Measurements from ENCODE around the gene ATG10. TPM values are rescaled to one million over a fixed set of nuclear protein-coding genes. Genes with fewer than 3 reads are reported as not detected.
"Not testable (repeated sequence)": the region's sequence is repeated elsewhere in the genome, so short reads cannot be mapped to it uniquely, and the experiment has no call there.

The ATG10 gene
- total and polyA plus RNA-seq, 4 donors, result 6.8 to 11.8 (median 9.3) TPM

GRCh38 chr5:82244854-82245635, 273.2 kb downstream of the ATG10 start:
- H3K4me1 ChIP-seq (ENCODE audit: control insufficient read depth, insufficient read depth, low read length), result no peaks in the 10 kb centered on the region
- peak in 2 of 6 donors; percentile 37 to 63 for DNase-seq (ENCODE audit: low read depth in 4 of 6, low spot score in 6 of 6)
- H3K36me3 ChIP-seq (ENCODE audit: control insufficient read depth, insufficient read depth, low read length), result no peaks in the 10 kb centered on the region
- H3K27ac ChIP-seq (ENCODE audit: low read depth, low read length), result no peak overlapping the region
- H3K4me3 ChIP-seq (ENCODE audit: low read depth, low read length), result no peak overlapping the region
- H3K9me3 ChIP-seq (ENCODE audit: control insufficient read depth, insufficient read depth, low read length), result no peaks in the 10 kb centered on the region
- H3K27me3 ChIP-seq (ENCODE audit: control insufficient read depth, insufficient read depth, low read length), result no peaks in the 10 kb centered on the region
- WGBS (ENCODE audit: insufficient coverage), result 80% methylated on average over 1 of the region's 6 CpGs

DNA sequence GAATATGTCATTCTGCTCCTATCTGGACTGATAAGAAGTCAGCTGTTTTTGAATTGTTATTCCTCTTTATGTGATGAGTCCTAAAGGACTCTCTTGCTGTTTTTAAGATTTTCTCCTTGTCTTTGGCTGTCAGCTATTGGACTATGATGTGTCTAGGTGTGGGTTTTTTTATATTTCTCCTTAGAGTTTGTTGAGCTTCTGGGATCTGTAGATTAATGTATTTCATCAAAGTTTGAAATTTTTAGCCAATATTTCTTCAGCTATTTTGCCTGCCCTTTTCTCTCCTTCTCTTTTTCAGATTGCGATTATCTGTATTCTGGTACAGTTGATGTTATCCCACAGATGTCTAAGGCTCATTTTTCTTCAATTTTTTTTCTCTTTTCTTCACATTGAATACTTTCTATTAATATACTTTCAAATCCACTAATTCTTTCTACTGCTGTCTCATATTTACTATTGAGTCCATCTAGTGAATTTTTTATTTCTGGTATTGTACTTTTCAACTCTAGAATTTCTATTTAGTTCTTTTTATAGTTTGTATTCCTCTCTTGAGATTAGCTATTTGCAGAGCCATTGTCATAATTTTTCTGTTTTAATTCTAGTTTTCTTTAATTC, 275.2 kb downstream of the ATG10 start:
- no peak overlapping the region for H3K27ac ChIP-seq (ENCODE audit: low read depth, low read length)
- WGBS (ENCODE audit: insufficient coverage), result no CpG with 5 or more reads among the region's 1 CpG
- no peaks in the 10 kb centered on the region for H3K27me3 ChIP-seq (ENCODE audit: control insufficient read depth, insufficient read depth, low read length)
- DNase-seq (ENCODE audit: low read depth in 4 of 6, low spot score in 6 of 6), result no peak
- no peaks in the 10 kb centered on the region for H3K36me3 ChIP-seq (ENCODE audit: control insufficient read depth, insufficient read depth, low read length)
- no peak overlapping the region for H3K4me3 ChIP-seq (ENCODE audit: low read depth, low read length)
- H3K9me3 ChIP-seq (ENCODE audit: control insufficient read depth, insufficient read depth, low read length), result no peaks in the 10 kb centered on the region
- no peaks in the 10 kb centered on the region for H3K4me1 ChIP-seq (ENCODE audit: control insufficient read depth, insufficient read depth, low read length)

- no peak for DNase-seq (ENCODE audit: low read depth in 4 of 6, low spot score in 6 of 6)
- no peaks in the 10 kb centered on the region for H3K36me3 ChIP-seq (ENCODE audit: control insufficient read depth, insufficient read depth, low read length)
- no peaks in the 10 kb centered on the region for H3K4me1 ChIP-seq (ENCODE audit: control insufficient read depth, insufficient read depth, low read length)
- H3K9me3 ChIP-seq (ENCODE audit: control insufficient read depth, insufficient read depth, low read length), result no peaks in the 10 kb centered on the region
- no peak overlapping the region for H3K27ac ChIP-seq (ENCODE audit: low read depth, low read length)
- H3K27me3 ChIP-seq (ENCODE audit: control insufficient read depth, insufficient read depth, low read length), result no peaks in the 10 kb centered on the region
- H3K4me3 ChIP-seq (ENCODE audit: low read depth, low read length), result no peak overlapping the region
These were observed 280.9 kb downstream of the ATG10 start for GRCh38 chr5:82252744-82253143.

GRCh38 chr5:82255844-82256243, 284.0 kb downstream of the ATG10 start:
- Histone ChIP-seq H3K9me3 (ENCODE audit: control insufficient read depth, insufficient read depth, low read length) (no peaks in the 10 kb centered on the region), H3K27me3 (ENCODE audit: control insufficient read depth, insufficient read depth, low read length) (no peaks in the 10 kb centered on the region), H3K4me3 (ENCODE audit: low read depth, low read length) (no peak overlapping the region), H3K27ac (ENCODE audit: low read depth, low read length) (no peak overlapping the region), H3K36me3 (ENCODE audit: control insufficient read depth, insufficient read depth, low read length) (no peaks in the 10 kb centered on the region), H3K4me1 (ENCODE audit: control insufficient read depth, insufficient read depth, low read length) (no peaks in the 10 kb centered on the region)
- no CpG with 5 or more reads among the region's 1 CpG for WGBS (ENCODE audit: insufficient coverage)
- DNase-seq (ENCODE audit: low read depth in 4 of 6, low spot score in 6 of 6), result no peak

DNA sequence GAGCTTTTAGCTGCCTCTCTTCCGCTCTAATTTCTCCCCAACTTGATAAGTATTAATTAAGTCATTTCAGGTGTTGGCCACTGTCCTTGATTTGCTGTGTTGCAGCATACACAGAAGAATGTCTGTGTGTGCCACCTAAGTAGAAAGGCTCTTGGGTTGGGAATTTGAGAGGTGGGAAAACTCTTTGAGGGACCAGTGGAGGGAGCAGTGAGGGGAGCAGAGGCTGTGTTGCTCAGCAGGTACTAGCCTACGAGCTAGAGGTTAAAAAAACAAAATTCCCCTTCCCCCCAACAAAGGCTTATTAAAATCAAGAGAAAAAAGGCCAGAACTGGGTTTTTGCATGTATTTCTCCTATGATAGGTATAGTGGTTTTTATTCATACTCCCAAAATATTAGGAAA, 285.4 kb downstream of the ATG10 start:
- Histone ChIP-seq H3K27ac (ENCODE audit: low read depth, low read length) (no peak overlapping the region), H3K27me3 (ENCODE audit: control insufficient read depth, insufficient read depth, low read length) (no peaks in the 10 kb centered on the region), H3K9me3 (ENCODE audit: control insufficient read depth, insufficient read depth, low read length) (no peaks in the 10 kb centered on the region), H3K36me3 (ENCODE audit: control insufficient read depth, insufficient read depth, low read length) (no peaks in the 10 kb centered on the region), H3K4me1 (ENCODE audit: control insufficient read depth, insufficient read depth, low read length) (no peaks in the 10 kb centered on the region), H3K4me3 (ENCODE audit: low read depth, low read length) (no peak overlapping the region)
- no CpG with 5 or more reads among the region's 2 CpGs for WGBS (ENCODE audit: insufficient coverage)
- no peak for DNase-seq (ENCODE audit: low read depth in 4 of 6, low spot score in 6 of 6)

- Histone ChIP-seq H3K4me3 (ENCODE audit: low read depth, low read length) (no peak overlapping the region), H3K9me3 (ENCODE audit: control insufficient read depth, insufficient read depth, low read length) (no peaks in the 10 kb centered on the region), H3K27ac (ENCODE audit: low read depth, low read length) (no peak overlapping the region), H3K36me3 (ENCODE audit: control insufficient read depth, insufficient read depth, low read length) (no peaks in the 10 kb centered on the region), H3K27me3 (ENCODE audit: control insufficient read depth, insufficient read depth, low read length) (no peaks in the 10 kb centered on the region), H3K4me1 (ENCODE audit: control insufficient read depth, insufficient read depth, low read length) (no peaks in the 10 kb centered on the region)
- no peak for DNase-seq (ENCODE audit: low read depth in 4 of 6, low spot score in 6 of 6)
- 60% methylated on average over 2 of the region's 3 CpGs for WGBS (ENCODE audit: insufficient coverage)
These were observed 285.9 kb downstream of the ATG10 start for GRCh38 chr5:82257729-82258128.

GRCh38 chr5:82259172-82259800, 287.5 kb downstream of the ATG10 start:
- Histone ChIP-seq H3K27me3 (ENCODE audit: control insufficient read depth, insufficient read depth, low read length) (no peaks in the 10 kb centered on the region), H3K36me3 (ENCODE audit: control insufficient read depth, insufficient read depth, low read length) (no peaks in the 10 kb centered on the region), H3K4me3 (ENCODE audit: low read depth, low read length) (no peak overlapping the region), H3K27ac (ENCODE audit: low read depth, low read length) (no peak overlapping the region), H3K9me3 (ENCODE audit: control insufficient read depth, insufficient read depth, low read length) (no peaks in the 10 kb centered on the region), H3K4me1 (ENCODE audit: control insufficient read depth, insufficient read depth, low read length) (no peaks in the 10 kb centered on the region)
- peak in 4 of 6 donors; percentile 29 to 88 (median 48) for DNase-seq (ENCODE audit: low read depth in 4 of 6, low spot score in 6 of 6)
- 91% methylated on average over 2 of the region's 3 CpGs for WGBS (ENCODE audit: insufficient coverage)

DNA sequence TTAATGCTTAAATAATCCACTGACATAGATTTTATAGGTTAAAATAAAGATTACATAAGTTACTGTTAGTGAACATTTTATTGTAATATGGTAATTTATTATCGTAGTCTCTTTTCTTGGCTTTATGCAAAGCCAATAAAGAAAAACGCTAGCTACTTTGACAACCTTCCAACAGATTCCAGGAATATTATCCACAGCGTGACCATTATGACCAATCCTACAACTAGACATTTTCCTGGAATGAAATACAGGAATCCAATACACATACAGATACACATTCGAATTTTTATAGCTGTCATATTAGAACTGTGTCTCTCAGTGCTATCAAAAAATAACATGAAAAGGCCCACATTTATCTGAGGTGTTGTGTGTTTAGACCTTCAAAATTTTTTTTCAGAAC, 293.2 kb downstream of the ATG10 start:
- WGBS (ENCODE audit: insufficient coverage), result no CpG with 5 or more reads among the region's 4 CpGs
- Histone ChIP-seq H3K4me1 (ENCODE audit: control insufficient read depth, insufficient read depth, low read length) (no peaks in the 10 kb centered on the region), H3K27me3 (ENCODE audit: control insufficient read depth, insufficient read depth, low read length) (no peaks in the 10 kb centered on the region), H3K36me3 (ENCODE audit: control insufficient read depth, insufficient read depth, low read length) (no peaks in the 10 kb centered on the region), H3K9me3 (ENCODE audit: control insufficient read depth, insufficient read depth, low read length) (no peaks in the 10 kb centered on the region), H3K27ac (ENCODE audit: low read depth, low read length) (no peak overlapping the region), H3K4me3 (ENCODE audit: low read depth, low read length) (no peak overlapping the region)
- DNase-seq (ENCODE audit: low read depth in 4 of 6, low spot score in 6 of 6), result no peak

DNA sequence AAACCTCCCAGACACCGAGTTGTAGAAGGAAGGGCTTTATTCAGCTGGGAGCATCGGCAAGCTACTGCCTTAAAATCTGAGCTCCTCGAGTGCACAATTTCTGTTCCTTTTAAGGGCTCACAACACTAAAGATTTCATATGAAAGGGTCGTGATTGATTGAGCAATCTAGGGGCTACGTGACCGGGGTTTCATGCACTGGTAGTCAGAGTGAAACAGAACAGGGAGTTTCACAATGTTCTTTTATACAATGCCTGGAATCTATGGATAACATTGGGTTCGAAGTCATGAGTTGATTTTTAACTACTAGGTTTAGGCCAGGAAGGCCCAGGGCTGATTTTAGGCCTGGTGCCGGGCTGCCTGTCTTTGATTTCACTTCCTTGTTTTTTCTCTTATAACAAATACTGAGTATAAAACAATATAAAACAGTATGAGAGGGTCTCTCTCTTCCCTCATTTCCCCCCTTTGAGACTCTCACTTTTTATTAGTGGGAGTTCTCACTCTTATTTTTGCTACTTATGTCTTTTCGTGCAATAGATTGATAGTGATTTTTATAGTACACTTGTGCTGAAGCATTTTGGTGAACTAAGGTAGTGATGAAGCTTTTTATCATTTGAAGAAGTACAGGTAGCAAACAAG, 295.6 kb downstream of the ATG10 start:
- not testable (repeated sequence) for H3K36me3 ChIP-seq (ENCODE audit: control insufficient read depth, insufficient read depth, low read length); H3K4me1 ChIP-seq (ENCODE audit: control insufficient read depth, insufficient read depth, low read length); H3K27ac ChIP-seq (ENCODE audit: low read depth, low read length); H3K27me3 ChIP-seq (ENCODE audit: control insufficient read depth, insufficient read depth, low read length); H3K9me3 ChIP-seq (ENCODE audit: control insufficient read depth, insufficient read depth, low read length); H3K4me3 ChIP-seq (ENCODE audit: low read depth, low read length); DNase-seq (ENCODE audit: low read depth in 4 of 6, low spot score in 6 of 6)
- no CpG with 5 or more reads among the region's 9 CpGs for WGBS (ENCODE audit: insufficient coverage)

Data from spinal cord (tissue), 10 donors.